Heart left ventricle (tissue), 16 donors: ENCODE results near the gene MALSU1. TPM values are rescaled to one million over a fixed set of nuclear protein-coding genes. Genes with fewer than 3 reads are reported as not detected.

Experiments used
- ATAC-seq, 4 donors: fragments of 200-7000 bp; cut with Tn5 transposase; one replicate each; pipeline ENCODE4 v1.9.1; 2020 to 2022; ENCODE audit warnings: moderate library complexity in 4 of 4, mild to moderate bottlenecking in 3 of 4, moderate number of reproducible peaks in 1 of 4
- DNase-seq, 5 donors: peaks; one replicate each; pipeline ENCODE4 v3.0.0-alpha.2; 2020
- H3K27ac ChIP-seq, 12 donors: fragments of 200-600 bp; sonication (generic) in 4 of 12; one replicate each; pipeline versions ENCODE4 v1.5.0 to v1.8.0; 2016 to 2022; ENCODE audit warnings: mild to moderate bottlenecking in 2 of 12
- H3K27me3 ChIP-seq, 9 donors: fragments of 200-600 bp; sonication (generic) in 2 of 9; one replicate each; pipeline versions ENCODE4 v1.5.1 to v1.8.0; 2016 to 2022; ENCODE audit warnings: mild to moderate bottlenecking in 3 of 9
- H3K36me3 ChIP-seq, 9 donors: fragments of 200-600 bp; sonication (generic) in 2 of 9; one replicate each; pipeline versions ENCODE4 v1.5.0 to v1.8.0; 2018 to 2022; ENCODE audit warnings: mild to moderate bottlenecking in 2 of 9
- H3K4me1 ChIP-seq, 12 donors: fragments of 200-600 bp; sonication (generic) in 4 of 12; one replicate each; pipeline versions ENCODE4 v1.5.0 to v1.8.0; 2016 to 2022; ENCODE audit warnings: mild to moderate bottlenecking in 3 of 12
- H3K4me3 ChIP-seq, 12 donors: fragments of 200-600 bp; sonication (generic) in 4 of 12; one replicate each; pipeline versions ENCODE4 v1.5.0 to v1.8.0; 2017 to 2022; ENCODE audit warnings: mild to moderate bottlenecking in 9 of 12, moderate library complexity in 4 of 12
- H3K9me3 ChIP-seq, 12 donors: fragments of 200-600 bp; sonication (generic) in 4 of 12; one replicate each; pipeline versions ENCODE4 v1.5.0 to v1.8.0; 2016 to 2022; ENCODE audit warnings: mild to moderate bottlenecking in 1 of 12
- CTCF ChIP-seq, 12 donors: fragments of 200-600 bp; sonication (generic) in 4 of 12; IDR thresholded peaks; one replicate each; pipeline versions ENCODE4 v1.5.0 to v1.8.0; 2018 to 2022; ENCODE audit warnings: antibody characterized with exemption in 12 of 12, mild to moderate bottlenecking in 5 of 12
- POLR2A ChIP-seq, 2 donors: fragments of 450-650 bp; IDR thresholded peaks; one replicate each; pipeline ENCODE4 v1.6.1; 2017; ENCODE audit warnings: antibody characterized with exemption in 2 of 2, mild to moderate bottlenecking in 2 of 2, moderate library complexity in 2 of 2
- WGBS, 4 donors: extraction: QIAGEN DNeasy Blood & Tissue Kit in 2 of 4; methylation state at CpG; one replicate each; pipeline versions ENCODE4 v1.1.5 to v1.1.7; 2013 to 2018; 5-methylcytosine and 5-hydroxymethylcytosine counted together
- intact Hi-C, 10 donors: fragments of 100-400 bp; cut with DNase I; formaldehyde crosslinking; loops; one replicate each; pipeline versions ENCODE4 v1.11.1 to v1.14.2; 2022
- polyA plus RNA-seq, 2 donors: library from polyadenylated mRNA; stranded (reverse); fragments of 200-250 nt; gene quantifications; one replicate each; pipeline ENCODE4 v1.2.3, GENCODE V29; 2013
- total RNA-seq, 9 donors: library from RNA; depleted of rRNA in 2 of 9; stranded (reverse); fragments of >200 nt in 2 of 9; fragmentation: NEBNext Ultra II Directional in 3 of 9; extraction: Animal tissue kit (Norgen Biotek cat#: 25700) in 3 of 9; gene quantifications; one replicate each; pipeline versions ENCODE4 v1.1.0 to v1.2.4, GENCODE V29; 2016 to 2023
- donor health status: ischemic (EF 13 %, LVEDD 7.1; RV severe dilation, severe dysfunction).
- donor health status: healthy with polysubstance abuse.
- donor health status: DM: no; HTN: yes; CAD: no.
- donor health status: DM: no; HTN: no; CAD: no.
- donor health status: ischemic (EF 25% LVEDD 6.9; RV normal size, moderate dysfunction).
- donor health status: ischemic (EF 25% LVEDD 5.7; RV mildly dilated, moderate dysfunction).
- donor health status: healthy.
- donor health status: DM: yes; HTN: yes; CAD: no.
- donor health status: ischemic (EF 35%, LVEDD 5.7; RV mildly dilated, moderate dysfunction).
- donor health status: nonischemic (EF 11% LVEDD 7.7; RV severe dilation, severe dysfunction).
- donor health status: DM: yes; HTN: yes; CAD: no.
- donor health status: PGD.
- donor health status: ischemic (EF 29% LVEDD 5.4; RV normal size, mild dysfunction).
- donor health status: nonischemic (EF 23%, LVEDD 6.1; RV moderate dilation, normal function).

Gene MALSU1
- total and polyA plus RNA-seq, 11 donors, result 40.3 to 128 (median 104) TPM

GRCh38 chr7:23350466-23350865 lies 51.3 kb downstream of the MALSU1 start:
- 92 to 99% (median 95%) methylated on average over 2 of the region's 2 CpGs for WGBS, 4 donors
- intact Hi-C loops, result no loop called here
- DNase-seq (no peak), ATAC-seq (no peak)
- TF ChIP-seq CTCF (IDR thresholded peaks at IDR 0.05), result no peak
- TF ChIP-seq POLR2A (IDR thresholded peaks at IDR 0.05), result no peak
- H3K27me3 ChIP-seq, result peaks cover 0 to 9% (median 0%) of the 10 kb centered on the region in 9 donors
- H3K4me3 ChIP-seq, result no peak overlapping the region
- no peak overlapping the region for H3K27ac ChIP-seq
- no peaks in the 10 kb centered on the region for H3K36me3 ChIP-seq
- H3K4me1 ChIP-seq, result peaks cover 0 to 7% (median 0%) of the 10 kb centered on the region in 12 donors
- no peaks in the 10 kb centered on the region for H3K9me3 ChIP-seq

- Histone ChIP-seq H3K36me3 (no peaks in the 10 kb centered on the region), H3K27me3 (peaks cover 0 to 9% (median 0%) of the 10 kb centered on the region in 9 donors), H3K27ac (no peak overlapping the region), H3K4me3 (no peak overlapping the region), H3K9me3 (no peaks in the 10 kb centered on the region), H3K4me1 (no peaks in the 10 kb centered on the region)
- no peak for DNase-seq
- TF ChIP-seq POLR2A (IDR thresholded peaks at IDR 0.05) (no peak), CTCF (IDR thresholded peaks at IDR 0.05) (no peak)
- intact Hi-C loops, result no loop called here
- 91 to 99% (median 95%) methylated on average over 5 of the region's 5 CpGs for WGBS, 4 donors
- no peak for ATAC-seq
These were observed 54.0 kb downstream of the MALSU1 start for GRCh38 chr7:23353172-23353571.

GRCh38 chr7:23356168-23356567 lies 57.0 kb downstream of the MALSU1 start:
- ATAC-seq (no peak), DNase-seq (no peak)
- H3K9me3 ChIP-seq, result no peaks in the 10 kb centered on the region
- H3K36me3 ChIP-seq, result no peaks in the 10 kb centered on the region
- no peaks in the 10 kb centered on the region for H3K4me1 ChIP-seq
- intact Hi-C loops, result no loop called here
- TF ChIP-seq CTCF (IDR thresholded peaks at IDR 0.05) (no peak), POLR2A (IDR thresholded peaks at IDR 0.05) (no peak)
- no peak overlapping the region for H3K27ac ChIP-seq
- peaks cover 0 to 9% (median 0%) of the 10 kb centered on the region in 9 donors for H3K27me3 ChIP-seq
- H3K4me3 ChIP-seq, result no peak overlapping the region
- 62 to 82% (median 70%) methylated on average over 3 of the region's 3 CpGs for WGBS, 4 donors

- no peak for DNase-seq
- H3K4me3 ChIP-seq, result no peak overlapping the region
- intact Hi-C loops, result no loop called here
- WGBS, 4 donors, result 84 to 90% (median 86%) methylated on average over 3 of the region's 3 CpGs
- no peaks in the 10 kb centered on the region for H3K4me1 ChIP-seq
- H3K9me3 ChIP-seq, result no peaks in the 10 kb centered on the region
- H3K27me3 ChIP-seq, result peaks cover 0 to 9% (median 0%) of the 10 kb centered on the region in 9 donors
- no peak for ATAC-seq
- no peaks in the 10 kb centered on the region for H3K36me3 ChIP-seq
- TF ChIP-seq POLR2A (IDR thresholded peaks at IDR 0.05) (no peak), CTCF (IDR thresholded peaks at IDR 0.05) (no peak)
- H3K27ac ChIP-seq, result no peak overlapping the region
These were observed 57.6 kb downstream of the MALSU1 start for GRCh38 chr7:23356726-23357125.
